ENCODE data around the gene CLIC5.
A peak's percentile ranks its signal among the peaks of the same experiment; 100 is the strongest.
"Not testable (repeated sequence)": the region's sequence is repeated elsewhere in the genome, so short reads cannot be mapped to it uniquely, and the experiment has no call there.

The CLIC5 gene

DNA sequence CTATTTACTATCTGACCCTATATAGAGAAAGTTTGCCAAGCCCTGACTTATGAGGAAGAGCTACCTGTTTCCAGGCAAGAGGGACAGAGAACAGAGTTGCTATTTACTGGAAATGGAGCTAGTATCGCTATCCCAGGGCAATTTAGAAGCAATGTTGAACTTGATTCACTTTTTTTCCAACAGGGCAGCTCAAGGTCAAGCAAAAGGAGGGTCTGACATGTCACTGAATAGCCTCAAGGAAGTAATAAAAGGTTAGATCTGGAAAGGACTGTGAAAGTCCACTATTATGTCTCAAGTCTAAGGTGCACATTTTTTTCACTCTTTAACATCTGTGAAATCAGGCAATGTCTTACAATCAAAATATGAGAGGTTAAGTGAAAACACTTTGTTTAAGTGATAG, 84.4 kb downstream of the CLIC5 start:
- no peak overlapping the region for H3K27ac ChIP-seq
- no peak for DNase-seq (ENCODE audit: low read depth, low spot score)

DNA sequence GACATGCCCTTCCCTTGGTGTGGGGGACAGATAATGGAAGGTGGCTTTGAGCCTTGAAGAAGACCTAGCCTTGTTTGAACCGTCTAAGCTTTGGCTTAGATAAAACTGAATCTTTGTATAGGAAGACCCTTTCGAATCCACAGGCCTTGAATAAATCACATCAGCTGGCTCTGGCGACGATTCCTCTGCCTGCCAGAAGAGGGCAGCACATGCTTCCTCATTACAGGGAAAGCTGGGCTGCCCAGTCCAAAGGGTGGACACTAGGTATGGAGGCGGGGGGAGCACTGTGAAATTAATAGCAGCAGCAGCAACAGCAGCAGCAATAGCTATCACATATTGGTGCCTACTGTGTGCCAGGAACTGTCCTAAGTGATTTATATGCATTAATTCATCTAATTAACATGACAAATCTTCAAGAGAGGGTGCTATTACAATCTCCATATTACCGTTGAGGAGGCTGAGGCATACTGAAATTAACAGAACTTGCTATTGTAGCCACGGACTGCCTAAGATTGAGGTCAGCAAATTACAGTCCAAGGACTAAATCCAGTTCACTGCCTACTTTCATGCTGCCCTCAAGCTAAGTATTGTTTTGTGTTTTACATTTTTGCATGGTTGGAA, 85.1 kb downstream of the CLIC5 start:
- DNase-seq (ENCODE audit: low read depth, low spot score): no peak
- no peak overlapping the region for H3K27ac ChIP-seq

DNA sequence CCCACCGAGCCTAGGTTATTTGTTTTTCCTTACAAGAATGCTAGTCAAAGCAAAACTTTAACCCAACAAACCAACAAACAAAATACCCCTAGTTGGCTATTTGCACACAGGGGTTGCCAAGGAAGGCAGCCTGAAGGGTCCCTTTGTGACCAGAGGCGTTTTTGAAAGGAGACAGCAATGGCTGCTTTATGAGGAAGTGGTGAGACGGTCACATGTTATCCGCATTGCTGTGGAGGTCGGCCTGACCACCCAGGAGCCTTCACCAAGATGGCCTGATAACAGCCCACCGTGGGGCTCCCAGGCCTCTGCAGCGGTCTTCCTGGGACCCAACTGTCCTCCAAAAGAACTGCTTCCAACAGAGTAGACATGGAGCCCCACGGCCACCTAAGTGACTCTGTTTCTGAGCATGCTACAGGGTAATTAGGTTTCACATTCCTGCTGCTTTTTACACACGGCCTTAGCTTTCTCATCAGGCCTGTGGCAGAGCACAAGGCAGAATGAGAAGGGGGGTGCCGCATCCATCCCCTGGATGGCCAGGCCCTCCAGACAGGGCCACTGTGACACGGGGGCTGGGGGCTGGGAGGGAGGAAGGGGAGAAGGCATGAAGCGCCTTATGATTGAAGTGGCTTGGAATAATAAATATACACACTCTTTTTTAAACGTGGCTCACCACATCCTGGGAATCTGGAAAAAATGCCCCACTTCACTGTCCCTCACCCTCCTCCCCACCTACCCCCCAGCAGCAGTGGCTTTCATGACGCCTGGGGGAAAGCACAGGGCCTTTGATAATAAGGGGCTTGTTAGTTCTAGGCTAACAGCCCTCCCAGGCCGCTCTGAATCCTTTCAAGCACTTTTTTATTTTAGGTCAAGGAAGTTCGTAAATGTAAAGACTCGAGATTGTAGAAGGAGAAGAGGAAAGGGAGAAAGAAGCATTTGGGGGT, 86.0 kb downstream of the CLIC5 start:
- DNase-seq (ENCODE audit: low read depth, low spot score): no peak
- H3K27ac ChIP-seq: no peak overlapping the region

DNA sequence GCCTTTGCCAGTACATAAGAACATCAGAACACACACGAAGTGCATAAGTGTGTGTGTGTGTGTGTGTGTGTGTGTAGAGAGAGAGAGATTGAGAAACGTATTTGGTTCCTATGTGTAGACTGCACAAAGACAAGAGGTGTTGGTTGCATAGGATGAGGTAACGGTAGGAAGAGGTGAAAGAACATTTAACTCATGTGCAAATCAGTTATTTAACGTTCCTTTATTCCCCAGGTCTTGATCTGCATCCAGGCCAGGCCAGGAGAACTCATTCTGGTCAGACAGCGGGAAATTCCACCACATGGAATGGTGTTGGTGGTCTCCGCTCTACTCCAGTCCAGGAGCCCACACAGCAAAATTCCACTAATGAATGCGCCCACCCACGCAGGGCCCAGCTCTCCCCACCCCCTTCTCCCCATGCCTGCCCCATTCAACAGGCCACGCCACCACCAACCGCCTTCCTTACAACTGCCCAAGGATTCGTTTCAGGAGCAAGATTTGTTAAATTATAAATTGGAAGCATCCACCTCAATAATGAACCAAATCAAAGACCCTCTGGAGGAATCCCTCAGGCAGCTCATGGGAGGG, 86.8 kb downstream of the CLIC5 start:
- no peak overlapping the region for H3K27ac ChIP-seq
- DNase-seq (ENCODE audit: low read depth, low spot score): no peak

DNA sequence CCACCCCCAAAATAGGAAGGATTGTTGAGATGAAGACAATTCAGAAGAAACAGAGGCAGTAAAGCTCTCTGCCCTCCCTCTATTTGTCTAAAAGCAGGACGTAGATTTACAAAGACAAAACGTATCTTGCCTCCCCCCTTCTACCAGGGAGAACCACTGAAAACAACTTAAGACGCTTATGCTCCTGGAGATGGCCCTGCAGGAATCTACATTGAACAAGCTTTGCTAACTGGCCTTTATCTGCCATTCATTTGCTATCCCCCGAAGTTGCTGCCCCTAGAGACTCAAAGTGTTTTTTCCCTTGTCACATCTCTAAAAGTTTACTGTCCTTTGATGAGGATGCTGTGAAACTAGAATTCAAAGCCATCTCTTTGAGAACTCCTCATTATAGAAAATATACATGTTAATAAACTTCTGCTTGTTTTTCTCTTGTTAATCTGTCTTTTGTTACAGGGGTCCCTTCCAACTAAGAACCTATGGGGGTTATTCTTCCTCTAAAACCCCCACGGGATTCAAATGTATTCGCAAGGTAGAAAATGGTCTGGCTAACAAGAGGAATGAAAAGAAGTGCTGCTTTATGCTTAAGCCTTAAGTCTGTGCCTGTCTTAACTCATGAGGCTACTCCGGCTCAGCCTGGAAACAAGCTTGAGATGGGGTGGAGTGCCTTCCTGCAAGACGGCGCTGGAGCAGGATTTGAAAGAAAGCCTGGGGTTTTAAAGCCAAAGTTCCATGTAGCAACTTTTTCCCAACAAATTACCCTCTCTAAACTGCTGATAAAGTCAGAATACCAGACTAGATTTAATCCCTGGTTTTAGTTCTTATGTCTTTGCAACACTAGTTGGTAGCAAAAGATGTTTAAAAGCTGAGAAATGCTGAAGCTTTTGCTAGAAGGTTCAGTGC, 88.0 kb downstream of the CLIC5 start:
- DNase-seq (ENCODE audit: low read depth, low spot score): no peak
- no peak overlapping the region for H3K27ac ChIP-seq

DNA sequence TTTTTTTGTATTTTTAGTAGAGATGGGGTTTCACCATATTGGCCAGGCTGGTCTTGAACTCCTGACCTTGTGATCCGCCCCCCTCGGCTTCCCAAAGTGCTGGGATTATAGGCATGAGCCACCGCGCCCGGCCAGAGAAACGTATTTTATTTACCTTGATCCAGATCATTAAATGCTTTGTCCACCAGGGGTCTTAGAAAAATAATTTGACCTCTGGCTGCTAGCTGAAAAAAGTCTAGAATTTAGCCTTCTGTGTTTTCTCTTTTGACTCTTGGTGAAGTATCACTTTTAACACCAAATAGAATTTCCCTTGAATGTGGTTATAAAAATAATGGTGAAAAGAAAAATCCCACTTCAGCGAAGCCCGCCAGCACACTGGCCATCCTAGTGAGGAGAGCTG, 89.2 kb downstream of the CLIC5 start:
- DNase-seq (ENCODE audit: low read depth, low spot score); H3K27ac ChIP-seq: not testable (repeated sequence)

DNA sequence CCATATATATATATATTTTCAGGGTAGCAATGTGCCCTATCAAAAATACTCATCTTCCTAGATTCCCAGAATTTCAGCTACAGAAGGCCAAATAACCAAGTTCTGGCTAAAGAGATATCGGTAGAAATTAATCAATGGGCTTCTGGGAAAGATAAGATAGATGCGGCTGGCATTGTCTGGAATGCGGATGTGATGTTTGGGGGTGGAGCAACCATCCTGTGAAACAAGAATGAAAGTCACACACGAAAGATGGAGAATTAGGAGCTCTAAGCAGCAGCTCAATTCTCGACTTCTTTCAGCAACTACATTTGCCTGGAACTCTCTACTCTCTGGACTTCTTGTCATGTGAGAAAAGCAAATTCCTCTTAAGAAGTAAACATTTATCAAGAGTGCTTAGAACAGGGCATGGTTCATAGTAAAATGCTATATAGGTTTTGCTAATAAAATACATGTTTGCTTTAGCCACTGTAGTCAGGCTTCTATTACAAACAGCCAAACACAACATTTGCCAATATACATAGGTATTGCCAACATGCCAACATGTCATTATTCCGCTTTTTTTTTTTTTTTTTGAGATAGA, 90.8 kb downstream of the CLIC5 start:
- no peak for DNase-seq (ENCODE audit: low read depth, low spot score)
- no peak overlapping the region for H3K27ac ChIP-seq

DNA sequence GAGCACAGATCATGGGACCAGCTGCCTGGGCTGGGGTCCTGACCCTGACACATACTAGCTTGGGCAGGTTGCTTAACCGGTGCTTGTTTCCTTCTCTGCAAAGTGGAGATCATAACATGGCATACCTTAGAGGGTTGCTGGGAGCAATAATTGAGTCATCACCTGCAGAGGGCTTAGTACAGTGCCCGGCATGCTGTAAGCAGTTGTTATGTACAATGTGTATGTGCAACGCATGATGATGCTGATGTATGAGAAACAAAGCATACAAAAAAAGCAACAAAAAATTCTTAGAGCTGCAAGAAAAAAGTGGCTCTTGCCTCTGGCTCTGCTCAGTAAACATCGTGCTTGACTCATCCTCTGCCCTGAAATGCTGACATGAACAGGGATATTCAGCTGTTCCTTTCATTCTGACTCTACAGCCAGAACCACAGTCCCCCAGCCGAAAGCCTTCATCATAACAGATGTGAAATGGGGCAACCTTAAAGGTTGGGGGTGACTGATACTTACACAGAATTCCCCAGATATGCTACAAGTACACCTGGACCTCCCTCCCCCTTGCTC, 91.7 kb downstream of the CLIC5 start:
- H3K27ac ChIP-seq: no peak overlapping the region
- DNase-seq (ENCODE audit: low read depth, low spot score): peak; percentile 89

DNA sequence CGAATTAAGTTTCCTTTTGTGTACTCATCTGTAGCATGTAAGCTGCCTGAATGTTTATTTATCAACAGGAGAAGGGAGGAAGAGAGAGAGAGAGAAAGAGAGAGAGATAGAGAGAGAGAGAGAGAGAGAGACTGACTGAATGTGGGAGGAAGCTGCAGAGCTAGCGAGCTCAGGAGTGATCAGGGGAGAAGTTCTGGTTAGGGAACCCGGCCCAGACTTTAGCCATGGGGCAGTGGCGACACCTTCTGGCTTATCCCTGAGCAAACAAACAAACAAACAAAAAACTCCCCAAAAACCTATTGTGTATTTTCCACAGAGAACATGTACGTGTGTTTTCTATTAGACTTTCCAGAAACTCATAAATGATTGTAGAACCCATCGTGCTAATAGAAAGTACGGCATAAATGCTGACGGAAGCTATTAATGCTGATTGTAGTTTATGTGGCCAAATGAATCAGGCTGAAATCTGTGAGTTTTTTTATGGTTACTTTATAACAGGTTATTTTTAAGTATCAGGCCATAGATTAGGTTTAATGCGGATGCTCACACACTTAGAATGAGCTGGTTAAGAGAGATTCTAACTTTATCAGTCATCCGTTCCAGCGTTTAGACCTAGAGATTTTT, 92.8 kb downstream of the CLIC5 start:
- H3K27ac ChIP-seq: no peak overlapping the region

DNA sequence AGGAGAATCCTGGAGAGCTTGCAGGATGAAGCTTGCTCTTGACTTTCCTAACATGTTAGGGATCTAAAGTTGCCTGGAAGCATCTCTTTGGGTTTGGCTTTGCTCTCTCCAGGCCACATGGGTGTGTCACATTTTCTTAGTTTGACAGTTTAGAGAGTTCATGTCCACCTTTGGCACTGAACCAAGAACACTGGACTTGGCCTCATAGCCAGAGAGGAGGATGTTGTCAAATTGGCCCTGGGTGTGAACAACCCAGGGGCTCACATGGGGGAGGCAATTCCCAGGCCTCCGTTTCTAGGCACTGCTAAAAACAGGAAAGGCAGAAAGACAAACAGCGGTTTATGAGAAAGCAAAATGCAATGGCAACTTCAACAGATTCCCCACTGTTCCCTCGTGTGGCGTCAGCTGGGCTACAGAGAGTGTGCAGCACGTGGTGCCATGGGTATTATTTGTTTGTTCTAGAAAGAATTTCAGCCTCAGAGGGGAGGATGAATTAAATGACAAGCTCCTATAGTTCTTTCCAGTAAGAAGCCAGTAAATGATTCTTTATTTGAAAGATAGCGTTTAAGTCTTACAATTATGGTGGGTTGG, 93.9 kb downstream of the CLIC5 start:
- H3K27ac ChIP-seq: no peak overlapping the region
- no peak for DNase-seq (ENCODE audit: low read depth, low spot score)

More for the DNA sequence above, 92.8 kb downstream of the CLIC5 start:
- peak; percentile 26 for DNase-seq (ENCODE audit: low read depth, low spot score)

DNA sequence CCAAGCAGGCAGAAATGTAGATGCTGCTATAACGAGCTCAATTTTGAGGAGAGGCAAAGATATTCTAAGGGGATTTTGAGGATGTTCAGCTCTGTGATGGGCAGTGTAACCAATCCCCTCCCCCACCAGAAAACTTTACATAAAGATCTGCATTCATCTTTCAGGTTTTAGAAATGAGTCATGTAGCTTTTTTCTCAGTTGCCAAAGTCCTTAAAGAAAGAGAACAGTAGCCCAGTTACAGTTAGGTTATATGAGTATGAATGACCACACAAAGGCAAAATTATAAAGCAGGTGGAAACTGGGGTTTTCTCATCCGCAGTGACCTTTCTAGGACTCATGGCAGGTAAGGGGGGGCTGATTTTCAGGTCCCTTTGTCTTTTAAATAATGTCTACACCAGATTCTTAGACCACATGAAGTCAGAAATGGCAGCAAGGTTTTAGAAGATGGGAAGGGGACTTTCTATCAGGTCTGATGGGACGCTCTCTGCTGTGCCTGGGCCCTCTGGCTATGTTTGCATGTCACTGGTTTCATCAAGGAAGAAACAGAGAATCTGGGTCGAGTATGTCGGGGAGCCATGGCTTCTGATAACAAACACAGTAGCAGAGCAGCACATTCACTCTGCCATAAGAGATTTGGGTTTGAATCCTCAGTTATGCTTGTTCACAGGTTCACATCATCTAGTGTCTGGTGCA, 94.7 kb downstream of the CLIC5 start:
- no peak for DNase-seq (ENCODE audit: low read depth, low spot score)
- no peak overlapping the region for H3K27ac ChIP-seq

DNA sequence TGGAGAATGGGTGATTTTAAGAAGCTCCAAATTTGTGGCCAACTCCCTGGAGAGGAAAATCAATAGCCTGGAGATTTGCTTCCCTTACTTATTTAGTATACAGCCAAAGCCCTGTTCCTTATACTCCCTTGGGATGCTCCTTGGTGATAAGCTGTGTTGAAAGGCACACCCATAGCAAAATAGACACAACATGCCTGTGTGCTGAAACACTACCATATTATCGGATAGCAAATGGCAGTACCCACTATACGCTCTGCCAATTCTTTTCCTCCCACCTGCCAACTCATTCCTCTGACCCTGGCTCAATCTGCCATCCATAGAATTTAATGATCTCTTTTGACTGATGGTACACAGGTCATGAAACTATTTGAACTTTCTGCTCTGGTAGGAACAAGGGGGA, 98.2 kb downstream of the CLIC5 start:
- DNase-seq (ENCODE audit: low read depth, low spot score): no peak
- no peak overlapping the region for H3K27ac ChIP-seq

DNA sequence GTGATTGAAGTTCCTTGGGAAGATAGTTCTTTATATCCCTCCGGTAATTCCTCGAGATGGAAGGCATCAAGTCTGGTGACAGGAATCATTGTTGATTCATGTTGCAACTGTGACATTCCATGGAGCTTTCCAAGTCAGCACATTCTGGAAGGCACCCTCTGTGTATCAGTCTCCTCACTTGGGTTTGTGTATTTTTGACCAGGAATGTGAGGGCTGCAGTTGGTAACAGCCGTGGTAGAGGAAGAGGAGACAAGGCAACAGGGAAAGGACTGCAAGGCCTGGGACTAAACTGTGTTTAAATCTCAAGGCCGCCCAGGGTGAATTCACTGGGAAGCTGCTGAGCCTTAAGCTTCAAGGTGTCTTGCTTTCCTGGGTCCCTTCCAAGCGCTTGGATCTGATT, 99.0 kb downstream of the CLIC5 start:
- DNase-seq (ENCODE audit: low read depth, low spot score): no peak
- H3K27ac ChIP-seq: no peak overlapping the region

DNA sequence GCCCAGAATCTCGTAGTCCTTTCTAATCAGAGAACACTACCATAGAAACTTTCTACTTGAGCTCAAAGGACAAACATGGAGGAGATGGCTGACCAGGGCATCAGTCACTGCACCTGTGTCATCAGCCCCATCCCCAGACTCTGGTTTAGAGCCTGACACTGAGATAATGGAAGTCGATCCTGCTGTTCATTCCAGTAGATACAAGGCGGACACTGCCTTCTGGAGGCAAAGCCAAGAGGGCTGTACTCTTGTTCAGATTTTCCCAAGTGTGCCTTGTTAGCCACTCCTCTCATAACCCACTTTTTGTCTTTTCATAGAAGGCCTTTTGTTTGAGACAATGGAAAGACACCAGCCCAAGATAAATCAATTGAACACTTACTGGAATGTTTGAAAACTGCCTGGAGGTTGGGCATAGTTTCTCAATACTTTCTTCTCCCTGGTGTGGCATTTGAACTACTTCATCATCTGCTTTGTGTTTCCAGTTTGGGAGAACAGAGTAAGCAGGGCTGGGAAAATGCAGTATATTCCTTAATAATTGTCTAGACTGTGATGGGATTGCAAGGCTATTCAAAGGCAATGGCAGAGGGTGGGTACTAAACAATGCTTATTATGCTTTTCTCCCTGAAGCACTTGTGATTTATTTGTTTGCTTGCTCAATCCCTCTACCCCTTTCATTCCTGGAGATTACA, 99.7 kb downstream of the CLIC5 start:
- no peak overlapping the region for H3K27ac ChIP-seq
- no peak for DNase-seq (ENCODE audit: low read depth, low spot score)

DNA sequence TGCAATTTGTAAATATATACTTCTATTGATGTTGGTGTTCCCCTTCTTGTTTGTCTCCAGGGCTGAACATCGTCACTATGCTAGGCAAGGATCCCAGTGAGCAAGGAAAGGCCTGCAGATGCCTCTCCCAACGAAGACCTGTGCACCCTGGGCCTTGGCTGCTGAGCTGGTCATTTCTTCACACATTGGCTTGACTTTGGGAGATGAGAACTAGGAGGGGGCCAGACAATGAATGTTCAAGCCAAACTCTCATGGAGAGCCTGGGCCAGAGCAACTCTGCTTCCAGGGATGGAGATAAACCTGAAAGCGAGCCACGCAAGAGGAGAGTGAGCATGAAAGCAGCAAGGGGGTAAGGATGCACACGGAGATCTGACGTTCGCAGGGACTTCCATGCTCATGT, 104.0 kb downstream of the CLIC5 start:
- H3K27ac ChIP-seq: no peak overlapping the region
- no peak for DNase-seq (ENCODE audit: low read depth, low spot score)

DNA sequence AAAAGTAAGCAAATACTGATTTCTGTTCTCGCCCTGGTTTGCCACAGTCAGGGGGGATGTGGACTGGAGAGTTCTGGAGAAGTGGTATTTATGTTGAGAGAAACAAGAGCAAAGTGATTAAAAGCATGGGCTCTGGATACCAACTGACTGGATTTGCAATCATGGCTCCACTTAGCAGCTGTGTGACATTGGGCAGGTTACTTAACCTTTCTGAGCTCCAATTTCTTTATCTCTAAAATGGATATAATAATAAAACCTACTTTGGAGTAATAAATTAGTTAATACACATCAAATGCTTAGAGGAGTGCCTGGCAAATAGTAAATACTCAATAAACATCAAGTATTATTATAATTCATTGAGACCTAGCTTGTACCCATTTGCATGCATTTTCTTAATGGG, 111.7 kb downstream of the CLIC5 start:
- H3K27ac ChIP-seq: no peak overlapping the region
- DNase-seq (ENCODE audit: low read depth, low spot score): no peak

DNA sequence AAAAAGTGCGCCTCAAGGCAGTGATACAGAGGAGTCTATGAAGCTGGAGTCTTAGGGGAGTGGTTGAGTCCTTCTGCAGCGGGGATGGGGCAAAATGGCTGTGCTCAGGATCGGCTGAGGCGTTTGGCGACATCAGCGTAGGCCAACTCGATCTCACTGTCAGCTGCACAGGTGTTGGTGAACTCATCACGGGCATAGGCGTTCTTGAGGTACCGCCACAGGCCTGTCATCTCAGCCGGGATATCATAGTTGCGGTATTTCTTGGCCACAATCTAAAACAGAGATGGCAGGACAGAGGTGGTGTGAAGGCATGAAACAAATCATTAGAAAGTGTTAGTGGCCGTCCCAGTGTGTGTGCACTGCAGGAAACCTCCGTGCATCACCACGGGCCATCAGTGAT, 112.7 kb downstream of the CLIC5 start:
- no peak overlapping the region for H3K27ac ChIP-seq
- DNase-seq (ENCODE audit: low read depth, low spot score): no peak
